ENCODE data around the gene GCN1. TPM values are rescaled to one million over a fixed set of nuclear protein-coding genes. Genes with fewer than 3 reads are reported as not detected.

The GCN1 gene
- total RNA-seq, 1 donor from 2014 or later: 92.3 TPM

GRCh38 chr12:120145164-120145563 is 49.4 kb downstream of the GCN1 start:
- Mint-ChIP-seq H3K36me3 (ENCODE audit: low read depth) (peaks cover 66% of the 10 kb centered on the region), H3K27ac (ENCODE audit: unreplicated experiment) (no peak overlapping the region), H3K4me1 (ENCODE audit: low read depth) (peaks cover 12% of the 10 kb centered on the region), H3K9me3 (ENCODE audit: low read depth) (no peaks in the 10 kb centered on the region), H3K27me3 (ENCODE audit: low read depth) (no peaks in the 10 kb centered on the region), H3K4me3 (ENCODE audit: unreplicated experiment) (no peak overlapping the region)
- no peak for TF ChIP-seq CTCF (IDR thresholded peaks at IDR 0.05)
- DNase-seq (ENCODE audit: low spot score): no peak

- Mint-ChIP-seq H3K36me3 (ENCODE audit: low read depth) (peaks cover 66% of the 10 kb centered on the region), H3K27me3 (ENCODE audit: low read depth) (no peaks in the 10 kb centered on the region), H3K4me3 (ENCODE audit: unreplicated experiment) (no peak overlapping the region), H3K9me3 (ENCODE audit: low read depth) (no peaks in the 10 kb centered on the region), H3K4me1 (ENCODE audit: low read depth) (peaks cover 16% of the 10 kb centered on the region), H3K27ac (ENCODE audit: unreplicated experiment) (no peak overlapping the region)
- DNase-seq (ENCODE audit: low spot score): no peak
- TF ChIP-seq CTCF (IDR thresholded peaks at IDR 0.05): no peak
Measured at GRCh38 chr12:120144215-120144614, 50.3 kb downstream of the GCN1 start.

GRCh38 chr12:120142231-120142877 is 52.2 kb downstream of the GCN1 start:
- Mint-ChIP-seq H3K27me3 (ENCODE audit: low read depth) (no peaks in the 10 kb centered on the region), H3K4me3 (ENCODE audit: unreplicated experiment) (no peak overlapping the region), H3K27ac (ENCODE audit: unreplicated experiment) (peak overlapping the region; percentile 41), H3K36me3 (ENCODE audit: low read depth) (peaks cover 57% of the 10 kb centered on the region), H3K4me1 (ENCODE audit: low read depth) (peaks cover 16% of the 10 kb centered on the region), H3K9me3 (ENCODE audit: low read depth) (no peaks in the 10 kb centered on the region)
- TF ChIP-seq CTCF (IDR thresholded peaks at IDR 0.05): no peak
- DNase-seq (ENCODE audit: low spot score): no peak

DNA sequence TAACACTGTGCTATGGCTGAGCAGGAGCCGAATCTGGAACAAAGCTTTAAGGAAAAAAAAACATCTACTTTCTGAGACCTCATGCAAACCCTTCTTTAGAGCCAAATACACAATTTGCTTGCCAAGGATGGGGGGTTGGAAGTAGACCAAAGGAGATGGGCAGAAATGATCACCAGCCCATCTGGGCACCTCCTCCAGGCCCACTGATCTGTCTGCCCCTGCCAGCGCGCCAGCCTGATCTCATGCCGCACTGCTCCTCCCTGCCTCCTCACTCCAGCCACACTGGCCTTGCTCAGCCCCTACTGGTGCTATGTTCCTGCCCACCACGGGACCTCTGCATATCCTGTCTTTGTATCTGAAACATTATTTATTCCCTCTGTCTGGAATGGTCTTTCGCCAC is 53.2 kb downstream of the GCN1 start:
- no peaks in the 10 kb centered on the region for H3K9me3 Mint-ChIP-seq (ENCODE audit: low read depth)
- H3K27me3 Mint-ChIP-seq (ENCODE audit: low read depth): no peaks in the 10 kb centered on the region
- no peak overlapping the region for H3K27ac Mint-ChIP-seq (ENCODE audit: unreplicated experiment)
- no peak overlapping the region for H3K4me3 Mint-ChIP-seq (ENCODE audit: unreplicated experiment)
- H3K36me3 Mint-ChIP-seq (ENCODE audit: low read depth): peaks cover 58% of the 10 kb centered on the region
- TF ChIP-seq CTCF (IDR thresholded peaks at IDR 0.05): no peak
- DNase-seq (ENCODE audit: low spot score): no peak
- peaks cover 16% of the 10 kb centered on the region for H3K4me1 Mint-ChIP-seq (ENCODE audit: low read depth)

GRCh38 chr12:120140603-120141002 is 53.9 kb downstream of the GCN1 start:
- H3K4me1 Mint-ChIP-seq (ENCODE audit: low read depth): peaks cover 16% of the 10 kb centered on the region
- H3K9me3 Mint-ChIP-seq (ENCODE audit: low read depth): no peaks in the 10 kb centered on the region

More at GRCh38 chr12:120140603-120141002, 53.9 kb downstream of the GCN1 start:
- no peak overlapping the region for H3K27ac Mint-ChIP-seq (ENCODE audit: unreplicated experiment)
- TF ChIP-seq CTCF (IDR thresholded peaks at IDR 0.05): no peak
- no peak overlapping the region for H3K4me3 Mint-ChIP-seq (ENCODE audit: unreplicated experiment)
- DNase-seq (ENCODE audit: low spot score): no peak
- no peaks in the 10 kb centered on the region for H3K27me3 Mint-ChIP-seq (ENCODE audit: low read depth)
- peaks cover 63% of the 10 kb centered on the region for H3K36me3 Mint-ChIP-seq (ENCODE audit: low read depth)
